GM12892 (cell line): ENCODE data around the gene GPD1.

ENCODE experiments used
- POLR2A ChIP-seq: IDR thresholded peaks from 2 replicates; pipeline ENCODE4 v1.6.1; 2011; ENCODE audit warnings: low read depth, low read length, control low read depth
- POLR2AphosphoS5 ChIP-seq: IDR thresholded peaks from 2 replicates; pipeline ENCODE4 v1.6.1; 2011; ENCODE audit warnings: low read depth, low read length, control low read depth
- TAF1 ChIP-seq: IDR thresholded peaks from 2 replicates; pipeline ENCODE4 v1.6.1; 2011; ENCODE audit warnings: low read depth, mild to moderate bottlenecking, control low read depth, low read length, borderline replicate concordance

DNA sequence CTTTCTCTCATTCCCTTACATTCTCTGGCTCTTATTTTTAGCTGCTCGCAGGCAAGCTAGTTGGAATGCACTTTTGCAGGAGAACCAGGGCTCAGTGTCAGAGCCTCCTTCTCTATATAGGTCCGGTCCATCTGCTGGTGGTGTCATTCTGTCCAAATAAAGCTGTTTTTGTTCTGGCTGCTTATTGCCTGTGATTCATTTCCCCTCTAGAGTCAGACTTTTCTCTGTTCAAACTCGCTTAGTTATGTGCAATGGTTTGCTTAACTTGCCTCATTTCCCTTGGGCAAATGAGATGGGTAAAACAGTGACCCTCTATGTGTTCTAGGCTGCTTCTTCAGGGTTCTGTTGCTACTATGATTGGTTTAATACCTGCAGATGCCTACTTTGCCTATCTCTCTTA, 15.8 kb upstream of the GPD1 start:
- TF ChIP-seq POLR2AphosphoS5, result no peak
- TF ChIP-seq POLR2A, result no peak
- TF ChIP-seq TAF1, result no peak
